HEK293T (cell line): ENCODE results near the gene ANKRD12.
"Not testable (repeated sequence)": the region's sequence is repeated elsewhere in the genome, so short reads cannot be mapped to it uniquely, and the experiment has no call there.

Experiments used
- BHLHE40 ChIP-seq: fragments of 450-650 bp; IDR thresholded peaks from 2 replicates; pipeline ENCODE4 v1.6.1; 2016; ENCODE audit warnings: mild to moderate bottlenecking, moderate library complexity, borderline replicate concordance
- CTBP1 ChIP-seq: fragments of 450-650 bp; IDR thresholded peaks from 2 replicates; pipeline ENCODE4 v1.6.1; 2016; ENCODE audit warnings: borderline replicate concordance
- FOXA1 ChIP-seq: fragments of 450-650 bp; IDR thresholded peaks from 2 replicates; pipeline ENCODE4 v1.6.1; 2016; ENCODE audit warnings: mild to moderate bottlenecking
- FOXM1 ChIP-seq: fragments of 450-650 bp; IDR thresholded peaks from 2 replicates; pipeline ENCODE4 v1.6.1; 2017; ENCODE audit warnings: mild to moderate bottlenecking, borderline replicate concordance
- HDGF ChIP-seq: fragments of 450-650 bp; IDR thresholded peaks from 2 replicates; pipeline ENCODE4 v1.6.1; 2017; ENCODE audit warnings: antibody characterized with exemption, borderline replicate concordance
- L3MBTL2 ChIP-seq: fragments of 450-650 bp; conservative IDR thresholded peaks from 2 replicates; pipeline ENCODE4 v1.6.1; 2016; ENCODE audit warnings: mild to moderate bottlenecking
- LEF1 ChIP-seq: fragments of 450-650 bp; IDR thresholded peaks from 2 replicates; pipeline ENCODE4 v1.6.1; 2017; ENCODE audit warnings: mild to moderate bottlenecking, borderline replicate concordance
- NFRKB ChIP-seq: fragments of 450-650 bp; IDR thresholded peaks from 2 replicates; pipeline ENCODE4 v1.6.1; 2016; ENCODE audit warnings: mild to moderate bottlenecking, moderate library complexity
- SP1 ChIP-seq: fragments of 450-650 bp; IDR thresholded peaks from 2 replicates; pipeline ENCODE4 v1.6.1; 2017
- SUZ12 ChIP-seq: fragments of 450-650 bp; IDR thresholded peaks from 2 replicates; pipeline ENCODE4 v1.6.1; 2016; ENCODE audit warnings: mild to moderate bottlenecking
- TARDBP ChIP-seq: fragments of 450-650 bp; IDR thresholded peaks from 2 replicates; pipeline ENCODE4 v1.6.1; 2016

DNA sequence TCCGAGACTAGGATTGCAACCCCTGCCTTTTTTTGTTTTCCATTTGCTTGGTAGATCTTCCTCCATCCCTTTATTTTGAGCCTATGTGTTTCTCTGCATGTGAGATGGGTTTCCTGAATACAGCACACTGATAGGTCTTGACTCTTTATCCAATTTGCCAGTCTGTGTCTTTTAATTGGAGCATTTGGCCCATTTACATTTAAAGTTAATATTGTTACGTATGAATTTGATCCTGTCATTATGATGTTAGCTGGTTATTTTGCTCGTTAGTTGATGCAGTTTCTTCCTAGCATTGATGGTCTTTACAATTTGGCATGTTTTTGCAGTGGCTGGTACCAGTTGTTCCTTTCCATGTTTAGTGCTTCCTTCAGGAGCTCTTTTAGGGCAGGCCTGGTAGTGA, 32.9 kb downstream of the ANKRD12 start:
- not testable (repeated sequence) for TF ChIP-seq BHLHE40, LEF1, FOXA1, NFRKB, SP1, SUZ12, HDGF, TARDBP, CTBP1, L3MBTL2, FOXM1
